Stimulated activated CD8-positive, alpha-beta memory T cell treated with anti-CD3 and anti-CD28 coated beads, Interleukin-12 subunit alpha, Interleukin-12 subunit beta, amount 100 ng/mL, for 4 hours (primary cell): ENCODE data around the gene SLC9C2.
"Not testable (repeated sequence)": the region's sequence is repeated elsewhere in the genome, so short reads cannot be mapped to it uniquely, and the experiment has no call there.

ENCODE experiments used
- DNase-seq: peaks from one replicate; pipeline ENCODE4 v3.0.0-alpha.2; 2020; ENCODE audit warnings: low read depth

SLC9C2 gene

DNA sequence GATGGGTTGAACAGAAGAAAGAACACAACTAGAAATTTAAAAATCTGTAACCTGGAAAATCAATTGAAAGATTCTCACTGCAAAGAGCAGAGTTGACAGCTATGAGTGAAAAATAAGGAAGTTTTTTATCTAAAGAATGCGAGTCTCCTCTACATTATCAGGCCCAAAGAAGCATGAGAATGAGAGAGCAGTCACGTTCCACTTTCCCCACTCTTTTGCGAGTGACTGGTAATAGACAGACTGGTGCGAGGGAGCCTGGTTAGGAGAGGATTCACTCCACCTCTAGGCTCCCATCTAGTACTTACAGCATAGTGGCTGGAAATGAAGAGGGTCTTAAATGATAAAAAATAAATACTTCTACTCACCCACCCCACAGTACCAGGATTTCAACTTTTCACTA, 73.8 kb downstream of the SLC9C2 start:
- no peak for DNase-seq

DNA sequence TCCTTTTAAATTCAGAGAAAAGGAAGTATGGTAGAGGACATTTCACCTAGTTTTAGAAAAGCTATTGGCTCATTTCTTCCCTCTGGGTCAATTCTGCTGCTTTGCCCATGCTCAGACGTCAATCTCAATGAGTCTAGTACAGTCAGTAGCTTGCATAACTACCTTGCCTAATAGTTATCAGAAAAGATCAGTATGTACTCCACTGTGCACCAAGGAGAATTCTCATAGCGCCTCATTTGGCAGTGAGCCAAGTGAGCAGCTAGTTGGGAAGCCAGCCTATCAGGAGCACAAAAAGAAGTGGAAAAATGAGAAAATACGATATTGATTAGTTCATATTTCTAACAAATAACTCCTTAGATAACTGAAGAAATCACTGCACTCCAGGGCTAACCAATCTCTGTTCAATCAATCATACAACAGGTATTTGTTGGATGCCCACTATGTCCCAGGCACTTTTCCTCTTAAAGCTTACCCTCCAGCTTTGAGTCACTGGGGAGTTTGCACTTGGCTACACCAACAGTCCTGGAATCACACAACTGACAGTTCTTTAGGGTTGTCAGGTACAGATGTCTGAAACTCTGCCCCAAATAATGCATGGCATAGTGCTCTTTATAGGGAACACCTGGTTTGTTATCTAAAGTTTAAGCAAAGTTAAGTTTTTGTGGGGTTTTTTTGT, 75.6 kb downstream of the SLC9C2 start:
- DNase-seq, result no peak

DNA sequence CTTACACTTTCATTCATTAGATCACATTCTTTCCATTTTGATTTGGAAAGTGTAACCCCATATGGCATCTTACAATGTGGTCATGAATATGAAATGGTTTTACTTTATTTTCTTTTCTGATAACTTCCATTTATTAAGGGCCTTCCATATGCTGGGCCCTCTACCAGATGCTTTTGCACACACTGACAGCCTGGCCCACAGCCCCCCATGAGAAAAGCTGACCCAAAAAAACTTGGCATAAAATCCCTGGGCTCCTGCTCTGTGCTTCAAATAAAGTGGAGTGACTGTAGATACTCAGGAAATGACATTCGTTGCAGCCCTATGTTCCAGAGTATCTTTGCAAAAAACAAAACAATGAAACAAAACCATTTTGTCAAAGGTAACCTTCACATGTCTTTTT, 76.9 kb downstream of the SLC9C2 start:
- DNase-seq, result no peak

- DNase-seq, result no peak
Observed at GRCh38 chr1:173523329-173523728, 79.5 kb downstream of the SLC9C2 start.

GRCh38 chr1:173520799-173521198, 82.1 kb downstream of the SLC9C2 start:
- no peak for DNase-seq

GRCh38 chr1:173514503-173514902, 88.4 kb downstream of the SLC9C2 start:
- DNase-seq, result not testable (repeated sequence)

DNA sequence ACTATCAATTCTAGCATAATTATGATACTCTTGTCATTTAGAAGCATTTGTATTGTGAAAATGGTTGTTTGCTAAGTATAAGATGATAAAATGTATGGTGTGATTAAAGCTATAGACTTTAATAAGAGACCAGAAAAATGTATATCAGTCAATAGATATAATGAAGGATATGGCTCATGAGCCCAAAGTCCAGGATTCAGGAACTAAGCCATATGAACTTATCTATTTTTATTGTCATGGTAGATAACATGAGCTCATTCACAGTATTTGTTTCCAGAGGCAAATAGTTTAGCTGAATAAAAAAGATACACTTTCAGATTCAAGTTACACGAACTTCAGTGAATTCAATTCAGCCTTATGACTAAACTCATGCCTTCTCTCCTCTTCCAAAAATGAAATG, 93.1 kb downstream of the SLC9C2 start:
- no peak for DNase-seq

GRCh38 chr1:173508541-173508940, 94.3 kb downstream of the SLC9C2 start:
- DNase-seq, result no peak

DNA sequence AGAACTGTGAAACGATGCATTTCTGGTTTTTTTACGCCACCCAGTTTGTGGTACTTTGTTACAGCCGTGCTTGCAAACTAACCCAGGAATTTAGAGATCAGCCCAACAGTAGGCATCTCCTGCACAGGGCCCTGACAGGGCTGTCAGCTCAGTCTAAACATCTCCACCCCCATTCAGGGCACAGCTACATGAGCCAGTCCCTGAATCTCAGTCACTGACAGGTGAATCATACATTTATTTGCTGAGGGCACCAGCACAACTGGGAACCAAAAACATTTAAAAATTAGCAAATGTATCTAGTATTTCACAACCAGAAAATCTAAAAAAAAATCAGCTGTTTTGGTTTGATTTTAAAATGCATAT, 95.0 kb downstream of the SLC9C2 start:
- DNase-seq, result no peak

DNA sequence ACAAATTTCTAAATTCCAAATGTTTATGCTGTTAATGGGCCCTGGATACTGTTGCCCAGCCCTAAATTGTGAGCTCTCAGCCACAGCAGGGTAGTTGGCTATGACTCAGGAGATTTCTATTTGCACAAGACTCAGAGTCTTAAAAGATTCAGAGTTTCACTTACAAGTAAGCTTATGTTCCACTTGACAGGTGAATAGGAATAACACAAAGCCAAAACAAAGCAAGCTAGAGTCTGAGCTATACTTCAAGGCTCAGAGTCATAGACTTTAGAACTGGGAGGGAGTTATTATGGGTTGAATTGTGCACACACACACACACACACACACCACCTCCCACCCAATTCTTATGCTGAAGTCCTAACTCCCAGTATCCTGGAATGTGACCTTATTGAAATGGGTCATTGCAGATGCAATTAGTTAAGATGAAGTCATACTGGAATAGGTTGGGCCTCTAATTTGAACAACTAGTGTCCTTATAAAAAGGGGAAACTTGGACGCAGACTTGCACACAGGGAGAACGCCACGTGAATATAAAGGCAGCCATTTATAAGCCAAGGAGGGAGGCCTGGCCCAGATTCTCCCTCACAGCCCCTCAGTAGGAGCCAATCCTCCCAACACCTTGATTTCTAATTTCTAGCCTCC, 95.5 kb downstream of the SLC9C2 start:
- no peak for DNase-seq

DNA sequence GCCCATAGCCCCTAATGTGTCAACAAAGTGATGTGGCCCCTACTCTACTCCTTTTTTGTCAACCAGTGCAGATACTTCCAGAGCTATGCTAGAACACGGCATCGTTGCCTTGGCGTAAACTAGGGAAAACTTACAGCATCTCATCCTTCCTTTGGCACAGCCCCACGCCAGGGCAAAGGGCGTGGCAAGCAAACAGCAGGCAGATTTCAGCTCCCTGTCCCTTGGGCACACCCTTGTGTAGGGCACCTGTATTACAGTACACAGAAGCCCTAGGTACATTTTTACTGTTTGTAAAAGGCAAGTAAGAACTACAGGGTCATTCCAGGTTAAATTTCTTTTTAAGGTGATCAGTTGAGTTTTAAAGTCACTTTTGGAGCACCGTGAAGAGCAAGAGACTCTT, 96.4 kb downstream of the SLC9C2 start:
- DNase-seq, result no peak

DNA sequence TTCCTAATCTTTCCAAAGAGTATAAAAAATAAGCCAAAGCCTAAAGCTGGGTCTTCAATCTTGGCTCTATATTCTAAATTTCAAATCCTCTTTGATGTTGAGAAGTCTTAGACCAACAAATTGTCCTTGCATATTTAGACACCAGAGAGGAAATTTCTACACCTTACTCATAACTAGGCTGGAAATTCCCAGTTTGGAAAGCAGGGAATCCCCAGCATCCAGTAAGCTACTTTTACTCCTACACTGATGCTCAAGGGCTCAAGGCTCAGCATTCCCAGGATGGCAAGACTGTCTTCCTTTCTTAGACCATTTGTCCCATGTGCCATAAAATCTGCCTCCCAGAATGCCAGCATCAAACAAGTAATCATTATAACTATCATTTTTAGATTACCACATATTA, 97.5 kb downstream of the SLC9C2 start:
- DNase-seq, result no peak

GRCh38 chr1:173504268-173504667, 98.6 kb downstream of the SLC9C2 start:
- no peak for DNase-seq

DNA sequence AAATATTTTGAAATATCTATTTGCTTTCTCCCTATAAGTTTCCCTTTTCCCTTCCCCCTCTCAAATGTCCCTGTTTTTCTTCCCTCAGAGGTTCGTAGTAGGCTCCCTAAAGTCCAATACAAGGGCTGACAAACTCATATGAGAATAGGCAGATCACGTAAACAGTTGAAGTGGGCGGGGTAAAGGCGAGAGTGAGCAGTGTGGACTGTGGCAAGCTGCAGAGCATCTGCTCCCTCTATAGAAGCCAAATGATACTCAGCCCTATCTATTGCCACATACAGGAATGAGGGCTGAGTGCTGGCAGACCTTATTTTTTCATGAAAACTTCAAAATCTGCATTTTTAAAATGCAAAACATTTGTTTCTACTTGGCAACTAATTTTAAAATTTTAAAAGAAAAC, 99.5 kb downstream of the SLC9C2 start:
- no peak for DNase-seq

DNA sequence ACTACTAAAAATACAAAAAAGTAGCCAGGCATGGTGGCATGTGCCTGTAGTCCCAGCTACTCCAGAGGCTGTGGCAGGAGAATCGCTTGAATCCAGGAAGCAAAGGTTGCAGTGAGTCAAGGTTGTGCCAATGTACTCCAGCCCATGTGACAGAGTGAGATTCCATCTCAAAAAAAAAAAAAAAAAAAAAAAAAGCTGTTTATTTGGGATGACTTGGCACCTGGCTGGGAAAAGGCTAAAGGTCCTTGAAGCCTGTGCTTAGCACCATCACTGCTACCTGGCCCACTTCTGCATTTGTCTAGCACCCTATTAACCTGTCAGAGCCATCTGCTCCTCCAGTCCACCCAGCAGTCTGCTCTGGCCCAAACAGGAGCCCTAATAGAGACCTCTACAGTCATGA, 100.8 kb downstream of the SLC9C2 start:
- DNase-seq, result no peak

GRCh38 chr1:173499729-173500128, 103.1 kb downstream of the SLC9C2 start:
- no peak for DNase-seq

DNA sequence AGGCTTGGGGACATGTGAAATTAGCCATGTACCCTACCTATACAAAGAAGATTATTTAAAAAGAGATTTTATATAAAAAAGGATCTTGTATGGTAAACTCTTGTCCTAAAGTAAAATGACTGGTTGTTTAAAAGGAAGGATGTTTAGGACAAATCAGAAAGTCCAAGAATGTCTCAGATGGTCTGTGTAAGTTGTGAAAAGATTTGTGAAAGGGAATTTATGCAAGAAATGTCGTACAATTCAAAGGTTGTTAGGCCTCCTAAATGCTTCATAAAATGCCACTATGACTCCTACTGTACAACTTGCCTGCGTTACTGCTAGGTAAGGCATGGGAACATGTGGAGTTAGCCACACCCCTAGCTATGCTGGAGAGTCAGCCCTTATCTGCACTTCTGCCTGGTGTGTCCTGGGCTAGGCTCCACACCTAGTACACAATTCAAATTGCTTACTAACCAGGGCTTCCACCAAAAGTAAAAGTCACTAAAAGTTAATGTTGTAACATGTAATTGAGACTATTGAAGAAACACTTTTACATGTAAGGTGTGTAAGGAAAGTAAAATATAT, 106.0 kb downstream of the SLC9C2 start:
- DNase-seq, result no peak

- DNase-seq, result no peak
Observed at GRCh38 chr1:173495609-173496267, 107.1 kb downstream of the SLC9C2 start.

DNA sequence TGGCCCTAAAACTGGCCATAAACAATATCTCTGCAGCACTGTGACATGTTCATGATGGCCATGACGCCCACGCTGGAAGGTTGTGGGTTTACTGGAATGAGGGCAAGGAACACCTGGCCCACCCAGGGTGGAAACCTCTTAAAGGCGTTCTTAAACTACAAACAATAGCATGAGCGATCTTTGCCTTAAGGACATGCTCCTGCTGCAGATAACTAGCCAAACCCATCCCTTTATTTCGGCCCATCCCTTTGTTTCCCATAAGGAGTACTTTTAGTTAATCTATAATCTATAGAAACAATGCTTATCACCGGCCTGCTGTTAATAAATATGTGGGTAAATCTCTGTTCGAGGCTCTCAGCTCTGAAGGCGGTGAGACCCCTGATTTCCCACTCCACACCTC, 109.7 kb downstream of the SLC9C2 start:
- DNase-seq, result not testable (repeated sequence)

- DNase-seq, result no peak
Observed at GRCh38 chr1:173491508-173491907, 111.4 kb downstream of the SLC9C2 start.

GRCh38 chr1:173489929-173490328, 112.9 kb downstream of the SLC9C2 start:
- no peak for DNase-seq

DNA sequence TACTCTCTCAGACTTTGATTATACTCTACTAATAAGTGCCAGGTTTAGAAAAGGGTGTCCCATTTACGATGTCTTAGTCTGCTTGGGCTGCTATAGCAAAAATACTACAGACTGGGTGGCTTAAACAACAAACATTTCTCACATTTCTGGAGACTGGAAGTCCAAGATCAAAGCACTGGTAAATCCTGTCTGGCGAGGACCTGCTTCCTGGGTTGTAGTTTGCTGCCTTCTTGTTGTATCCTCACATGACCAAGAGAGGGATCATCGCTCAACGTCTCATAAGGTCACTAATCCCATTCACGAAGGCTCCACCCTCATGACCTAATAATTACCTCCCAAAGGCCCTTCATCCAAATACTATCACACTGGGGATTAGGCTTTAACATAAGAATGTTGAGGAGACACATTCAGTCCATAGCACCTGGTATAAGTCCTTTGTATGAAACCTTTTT, 113.7 kb downstream of the SLC9C2 start:
- no peak for DNase-seq

DNA sequence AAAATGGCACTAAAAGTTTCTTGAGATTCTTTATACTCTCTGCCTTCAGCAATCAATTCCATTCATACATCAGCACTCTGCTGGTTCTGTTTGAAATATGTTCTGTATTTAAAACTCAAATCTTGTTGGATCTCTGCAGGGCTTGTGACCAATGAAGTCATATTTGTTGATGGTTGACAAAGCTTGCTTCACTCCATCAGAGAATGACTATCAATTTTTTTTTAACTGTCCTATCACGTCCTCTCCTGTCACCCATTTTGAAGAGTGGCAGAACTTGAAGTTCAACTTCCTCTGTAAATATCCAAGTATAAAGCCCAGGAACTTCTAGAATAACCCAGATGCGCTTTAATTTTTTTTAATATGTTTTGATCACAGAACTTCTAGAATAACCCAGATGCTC, 114.9 kb downstream of the SLC9C2 start:
- DNase-seq, result no peak
